WTC11 (cell line): ENCODE data around the gene TSSC4. TPM values are rescaled to one million over a fixed set of nuclear protein-coding genes. Genes with fewer than 3 reads are reported as not detected.
A peak's percentile ranks its signal among the peaks of the same experiment; 100 is the strongest.

Experiments
- ATAC-seq: fragments of 200-7000 bp; cut with Tn5 transposase; 2 replicates; pipeline ENCODE4 v1.10.0; 2021; ENCODE audit warnings: mild to moderate bottlenecking, moderate library complexity
- CTCF ChIA-PET: fragments of 300-600 bp; sonication (Branson Sonifier 250); formaldehyde crosslinking; loops from one replicate; lab custom pipeline; 2021; ENCODE audit warnings: antibody characterized with exemption; lab: Charles Lee
- POLR2A ChIA-PET: fragments of 350-600 bp; sonication (Branson Sonifier 250); formaldehyde crosslinking; loops from one replicate; lab custom pipeline; 2021; ENCODE audit warnings: antibody characterized with exemption; lab: Charles Lee
- DNase-seq: peaks from one replicate; pipeline ENCODE4 v3.0.0; 2021; ENCODE audit warnings: low spot score
- H3K27ac Mint-ChIP-seq: 2 replicates; pipeline ENCODE4 v1.8.0; 2021; ENCODE audit warnings: mixed read lengths
- H3K27me3 Mint-ChIP-seq: 2 replicates; pipeline ENCODE4 v1.8.0; 2021; ENCODE audit warnings: low read depth, mild to moderate bottlenecking, moderate library complexity, mixed read lengths
- H3K36me3 Mint-ChIP-seq: 2 replicates; pipeline ENCODE4 v1.8.0; 2021; ENCODE audit warnings: mixed read lengths
- H3K4me1 Mint-ChIP-seq: 2 replicates; pipeline ENCODE4 v1.8.0; 2022; ENCODE audit warnings: mixed read lengths
- H3K4me3 Mint-ChIP-seq: 2 replicates; pipeline ENCODE4 v1.8.0; 2021; ENCODE audit warnings: mild to moderate bottlenecking, moderate library complexity, mixed read lengths
- H3K9me3 Mint-ChIP-seq: 2 replicates; pipeline ENCODE4 v1.8.0; 2021; ENCODE audit warnings: mixed read lengths
- ATF1 ChIP-seq: sonication (generic); formaldehyde crosslinking; IDR thresholded peaks from 2 replicates; pipeline ENCODE4 v1.8.1; 2023; ENCODE audit warnings: mild to moderate bottlenecking, moderate library complexity, missing genetic modification reagents
- ATF2 ChIP-seq: sonication (generic); formaldehyde crosslinking; IDR thresholded peaks from 2 replicates; pipeline ENCODE4 v1.8.1; 2022; ENCODE audit warnings: low read depth, missing genetic modification reagents, borderline replicate concordance
- CREB1 ChIP-seq: sonication (generic); formaldehyde crosslinking; IDR thresholded peaks from 2 replicates; pipeline ENCODE4 v1.8.0; 2023; ENCODE audit warnings: mild to moderate bottlenecking, missing genetic modification reagents
- CREM ChIP-seq: sonication (generic); formaldehyde crosslinking; IDR thresholded peaks from 2 replicates; pipeline ENCODE4 v1.8.1; 2022; ENCODE audit warnings: mild to moderate bottlenecking, missing genetic modification reagents, moderate library complexity
- FOXK1 ChIP-seq: sonication (generic); formaldehyde crosslinking; IDR thresholded peaks from 2 replicates; pipeline ENCODE4 v1.8.0; 2022; ENCODE audit warnings: mild to moderate bottlenecking, moderate library complexity, missing genetic modification reagents
- FOXP1 ChIP-seq: sonication (generic); formaldehyde crosslinking; IDR thresholded peaks from 2 replicates; pipeline ENCODE4 v1.8.0; 2022; ENCODE audit warnings: missing genetic modification reagents, mild to moderate bottlenecking, moderate library complexity, borderline replicate concordance
- GABPB1 ChIP-seq: sonication (generic); formaldehyde crosslinking; IDR thresholded peaks from 2 replicates; pipeline ENCODE4 v1.8.1; 2023; ENCODE audit warnings: mild to moderate bottlenecking, missing genetic modification reagents
- GTF2I ChIP-seq: fragments of 250-450 bp; sonication (Bioruptor Pico); conservative IDR thresholded peaks from 2 replicates; pipeline ENCODE4 v1.4.0; 2021; ENCODE audit warnings: mild to moderate bottlenecking
- HMGA2 ChIP-seq: fragments of 250-450 bp; sonication (Bioruptor Pico); IDR thresholded peaks from 2 replicates; pipeline ENCODE4 v1.4.0; 2021; ENCODE audit warnings: mild to moderate bottlenecking, moderate library complexity
- RORB ChIP-seq: fragments of 250-450 bp; sonication (Bioruptor Pico); IDR thresholded peaks from 2 replicates; pipeline ENCODE4 v1.9.0; 2021; ENCODE audit warnings: mild to moderate bottlenecking
- SMAD4 ChIP-seq: sonication (generic); formaldehyde crosslinking; IDR thresholded peaks from 2 replicates; pipeline ENCODE4 v1.8.0; 2022; ENCODE audit warnings: mild to moderate bottlenecking, missing genetic modification reagents
- TCF7 ChIP-seq: sonication (generic); formaldehyde crosslinking; IDR thresholded peaks from 2 replicates; pipeline ENCODE4 v1.8.0; 2022; ENCODE audit warnings: mild to moderate bottlenecking, low read depth, missing genetic modification reagents, moderate library complexity
- TEAD4 ChIP-seq: sonication (generic); formaldehyde crosslinking; IDR thresholded peaks from 2 replicates; pipeline ENCODE4 v1.8.0; 2022; ENCODE audit warnings: mild to moderate bottlenecking, missing genetic modification reagents
- USF1 ChIP-seq: sonication (generic); formaldehyde crosslinking; IDR thresholded peaks from 2 replicates; pipeline ENCODE4 v1.8.0; 2022; ENCODE audit warnings: mild to moderate bottlenecking, missing genetic modification reagents
- ZNF281 ChIP-seq: sonication (generic); formaldehyde crosslinking; IDR thresholded peaks from 2 replicates; pipeline ENCODE4 v1.8.0; 2023; ENCODE audit warnings: mild to moderate bottlenecking, missing genetic modification reagents
- ZNF423 ChIP-seq: fragments of 250-450 bp; sonication (Bioruptor Pico); IDR thresholded peaks from 2 replicates; pipeline ENCODE4 v2.1.2; 2022; ENCODE audit warnings: mild to moderate bottlenecking, moderate library complexity
- total RNA-seq: library from RNA; stranded (reverse); gene quantifications from 3 replicates; pipeline ENCODE4 v1.2.3, GENCODE V29; 2021
- TF ChIP-seq, protein P1 (sequence below): sonication (generic); formaldehyde crosslinking; IDR thresholded peaks from 2 replicates; pipeline ENCODE4 v1.8.1; 2022; ENCODE audit warnings: low read depth, mild to moderate bottlenecking, moderate library complexity, missing genetic modification reagents, borderline replicate concordance
- TF ChIP-seq, protein P2 (sequence below): fragments of 200-600 bp; IDR thresholded peaks from 2 replicates; pipeline ENCODE4 v1.8.0; 2022; ENCODE audit warnings: antibody characterized with exemption
- TF ChIP-seq, protein P3 (sequence below): sonication (generic); formaldehyde crosslinking; IDR thresholded peaks from 2 replicates; pipeline ENCODE4 v1.8.1; 2022; ENCODE audit warnings: mild to moderate bottlenecking, moderate library complexity, missing genetic modification reagents
- TF ChIP-seq, protein P4 (sequence below): sonication (generic); formaldehyde crosslinking; IDR thresholded peaks from 2 replicates; pipeline ENCODE4 v1.8.1; 2023; ENCODE audit warnings: mild to moderate bottlenecking, missing genetic modification reagents
- TF ChIP-seq, protein P5 (sequence below): fragments of 250-450 bp; sonication (Bioruptor Pico); IDR thresholded peaks from 2 replicates; pipeline ENCODE4 v1.8.0; 2021; ENCODE audit warnings: mild to moderate bottlenecking

Gene TSSC4
- total RNA-seq, 1 experiment from 2014 or later = 41.4 TPM

DNA sequence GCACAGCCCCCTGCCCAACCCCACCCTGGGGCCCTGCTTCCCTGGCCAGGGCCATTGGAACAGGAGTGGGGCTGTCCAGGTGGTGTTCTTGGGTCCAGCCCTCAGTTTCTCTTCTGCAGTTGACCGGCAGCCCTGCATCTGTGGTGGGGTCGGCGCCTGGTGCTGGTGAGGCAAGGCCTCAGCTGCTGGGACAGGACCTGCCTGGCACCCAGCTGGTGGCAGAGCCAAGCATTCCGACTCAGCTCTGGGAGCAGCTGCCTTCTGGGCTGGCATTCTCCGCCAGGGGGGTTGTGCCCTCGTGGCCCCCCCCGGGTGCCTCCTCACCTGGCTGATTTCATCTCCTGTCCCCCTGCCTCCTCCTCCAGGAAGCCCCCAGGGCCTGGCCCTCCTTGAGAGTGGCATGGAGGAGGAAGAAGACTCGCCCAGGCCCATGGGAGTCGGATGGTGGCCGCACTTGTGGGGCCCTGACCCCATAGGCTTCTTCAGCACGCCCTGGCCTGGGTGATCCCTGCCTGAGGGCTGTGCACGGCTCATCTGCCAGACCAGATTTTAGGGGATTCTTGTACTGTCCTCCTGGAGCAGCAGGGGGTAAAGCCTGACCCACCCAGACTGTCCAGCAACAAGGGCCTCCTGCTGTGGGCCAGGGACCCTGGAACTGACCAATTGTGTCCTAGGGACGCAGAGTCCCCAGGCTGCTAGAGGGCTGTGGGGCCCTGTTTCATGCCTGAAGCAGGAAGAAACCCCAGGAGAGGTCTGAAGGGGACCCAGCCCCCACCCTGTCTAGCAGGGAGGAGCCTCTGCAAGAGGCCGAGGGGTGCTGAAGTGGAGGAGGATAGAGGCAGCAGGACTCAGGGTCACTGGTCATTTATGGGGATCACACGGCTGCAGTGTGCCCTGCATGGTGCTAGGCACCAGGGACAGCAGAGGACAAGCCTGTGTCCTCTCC is 11.8 kb upstream of the TSSC4 start:
- ATAC-seq = no peak

GRCh38 chr11:2389377-2390026 is 11.0 kb upstream of the TSSC4 start:
- peaks cover 9% of the 10 kb centered on the region; the same call in 1 of the 2 replicates for H3K4me1 Mint-ChIP-seq
- no peaks in the 10 kb centered on the region for H3K27me3 Mint-ChIP-seq
- no peaks in the 10 kb centered on the region for H3K36me3 Mint-ChIP-seq
- H3K27ac Mint-ChIP-seq = peak overlapping the region; percentile 34; the same call in 1 of the 2 replicates
- H3K9me3 Mint-ChIP-seq = no peaks in the 10 kb centered on the region
- DNase-seq (no peak), ATAC-seq (peak; percentile 15)
- CTCF ChIA-PET = interaction anchor here (1.6 kb wide), 1 partner anchor 87 kb away, joined by 3 read pairs; no protein-coding TSS in a partner anchor
- H3K4me3 Mint-ChIP-seq = no peak overlapping the region
- POLR2A ChIA-PET = interaction anchor here (1.4 kb wide), 1 partner anchor 11 kb away, joined by 6 read pairs; the partner anchor contains the start of gene TSSC4
- TF ChIP-seq ZNF423 (CRISPR knock-in tag) (no peak), ATF2 (CRISPR knock-in tag) (no peak), ZNF281 (CRISPR knock-in tag) (no peak), SMAD4 (CRISPR knock-in tag) (no peak), HMGA2 (CRISPR knock-in tag) (no peak), GTF2I (no peak)
- TF ChIP-seq, protein P1, sequence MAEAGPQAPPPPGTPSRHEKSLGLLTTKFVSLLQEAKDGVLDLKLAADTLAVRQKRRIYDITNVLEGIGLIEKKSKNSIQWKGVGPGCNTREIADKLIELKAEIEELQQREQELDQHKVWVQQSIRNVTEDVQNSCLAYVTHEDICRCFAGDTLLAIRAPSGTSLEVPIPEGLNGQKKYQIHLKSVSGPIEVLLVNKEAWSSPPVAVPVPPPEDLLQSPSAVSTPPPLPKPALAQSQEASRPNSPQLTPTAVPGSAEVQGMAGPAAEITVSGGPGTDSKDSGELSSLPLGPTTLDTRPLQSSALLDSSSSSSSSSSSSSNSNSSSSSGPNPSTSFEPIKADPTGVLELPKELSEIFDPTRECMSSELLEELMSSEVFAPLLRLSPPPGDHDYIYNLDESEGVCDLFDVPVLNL (CRISPR knock-in tag) = no peak
- TF ChIP-seq, protein P2, sequence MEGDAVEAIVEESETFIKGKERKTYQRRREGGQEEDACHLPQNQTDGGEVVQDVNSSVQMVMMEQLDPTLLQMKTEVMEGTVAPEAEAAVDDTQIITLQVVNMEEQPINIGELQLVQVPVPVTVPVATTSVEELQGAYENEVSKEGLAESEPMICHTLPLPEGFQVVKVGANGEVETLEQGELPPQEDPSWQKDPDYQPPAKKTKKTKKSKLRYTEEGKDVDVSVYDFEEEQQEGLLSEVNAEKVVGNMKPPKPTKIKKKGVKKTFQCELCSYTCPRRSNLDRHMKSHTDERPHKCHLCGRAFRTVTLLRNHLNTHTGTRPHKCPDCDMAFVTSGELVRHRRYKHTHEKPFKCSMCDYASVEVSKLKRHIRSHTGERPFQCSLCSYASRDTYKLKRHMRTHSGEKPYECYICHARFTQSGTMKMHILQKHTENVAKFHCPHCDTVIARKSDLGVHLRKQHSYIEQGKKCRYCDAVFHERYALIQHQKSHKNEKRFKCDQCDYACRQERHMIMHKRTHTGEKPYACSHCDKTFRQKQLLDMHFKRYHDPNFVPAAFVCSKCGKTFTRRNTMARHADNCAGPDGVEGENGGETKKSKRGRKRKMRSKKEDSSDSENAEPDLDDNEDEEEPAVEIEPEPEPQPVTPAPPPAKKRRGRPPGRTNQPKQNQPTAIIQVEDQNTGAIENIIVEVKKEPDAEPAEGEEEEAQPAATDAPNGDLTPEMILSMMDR = no peak

More for the DNA sequence above, 11.8 kb upstream of the TSSC4 start:
- CTCF ChIA-PET = interaction anchor here (0.7 to 2.4 kb wide), 5 partner anchors 11 to 90 kb away, joined by 3 to 12 read pairs (median 4); partner anchors contain the start of genes CD81 and TSSC4
- H3K4me3 Mint-ChIP-seq = no peak overlapping the region
- POLR2A ChIA-PET = no interaction called here
- no peak overlapping the region; the same call in 1 of the 2 replicates for H3K27ac Mint-ChIP-seq
- H3K36me3 Mint-ChIP-seq = no peaks in the 10 kb centered on the region
- H3K9me3 Mint-ChIP-seq = no peaks in the 10 kb centered on the region
- H3K27me3 Mint-ChIP-seq = no peaks in the 10 kb centered on the region
- TF ChIP-seq CREM (CRISPR knock-in tag) (no peak), TEAD4 (CRISPR knock-in tag) (no peak), USF1 (CRISPR knock-in tag) (no peak), GABPB1 (no peak), FOXP1 (no peak), RORB (CRISPR knock-in tag) (no peak), ATF1 (CRISPR knock-in tag) (no peak), FOXK1 (CRISPR knock-in tag) (no peak), CREB1 (CRISPR knock-in tag) (no peak), TCF7 (CRISPR knock-in tag) (no peak)
- TF ChIP-seq, protein P3, sequence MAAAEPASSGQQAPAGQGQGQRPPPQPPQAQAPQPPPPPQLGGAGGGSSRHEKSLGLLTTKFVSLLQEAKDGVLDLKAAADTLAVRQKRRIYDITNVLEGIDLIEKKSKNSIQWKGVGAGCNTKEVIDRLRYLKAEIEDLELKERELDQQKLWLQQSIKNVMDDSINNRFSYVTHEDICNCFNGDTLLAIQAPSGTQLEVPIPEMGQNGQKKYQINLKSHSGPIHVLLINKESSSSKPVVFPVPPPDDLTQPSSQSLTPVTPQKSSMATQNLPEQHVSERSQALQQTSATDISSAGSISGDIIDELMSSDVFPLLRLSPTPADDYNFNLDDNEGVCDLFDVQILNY = no peak
- TF ChIP-seq, protein P4, sequence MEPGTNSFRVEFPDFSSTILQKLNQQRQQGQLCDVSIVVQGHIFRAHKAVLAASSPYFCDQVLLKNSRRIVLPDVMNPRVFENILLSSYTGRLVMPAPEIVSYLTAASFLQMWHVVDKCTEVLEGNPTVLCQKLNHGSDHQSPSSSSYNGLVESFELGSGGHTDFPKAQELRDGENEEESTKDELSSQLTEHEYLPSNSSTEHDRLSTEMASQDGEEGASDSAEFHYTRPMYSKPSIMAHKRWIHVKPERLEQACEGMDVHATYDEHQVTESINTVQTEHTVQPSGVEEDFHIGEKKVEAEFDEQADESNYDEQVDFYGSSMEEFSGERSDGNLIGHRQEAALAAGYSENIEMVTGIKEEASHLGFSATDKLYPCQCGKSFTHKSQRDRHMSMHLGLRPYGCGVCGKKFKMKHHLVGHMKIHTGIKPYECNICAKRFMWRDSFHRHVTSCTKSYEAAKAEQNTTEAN (CRISPR knock-in tag) = no peak
- TF ChIP-seq, protein P5, sequence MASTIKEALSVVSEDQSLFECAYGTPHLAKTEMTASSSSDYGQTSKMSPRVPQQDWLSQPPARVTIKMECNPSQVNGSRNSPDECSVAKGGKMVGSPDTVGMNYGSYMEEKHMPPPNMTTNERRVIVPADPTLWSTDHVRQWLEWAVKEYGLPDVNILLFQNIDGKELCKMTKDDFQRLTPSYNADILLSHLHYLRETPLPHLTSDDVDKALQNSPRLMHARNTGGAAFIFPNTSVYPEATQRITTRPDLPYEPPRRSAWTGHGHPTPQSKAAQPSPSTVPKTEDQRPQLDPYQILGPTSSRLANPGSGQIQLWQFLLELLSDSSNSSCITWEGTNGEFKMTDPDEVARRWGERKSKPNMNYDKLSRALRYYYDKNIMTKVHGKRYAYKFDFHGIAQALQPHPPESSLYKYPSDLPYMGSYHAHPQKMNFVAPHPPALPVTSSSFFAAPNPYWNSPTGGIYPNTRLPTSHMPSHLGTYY = no peak
- TF ChIP-seq, protein P1 (CRISPR knock-in tag) = no peak
- peaks cover 12% of the 10 kb centered on the region for H3K4me1 Mint-ChIP-seq
- no peak for DNase-seq
